Measurements from ENCODE around the gene MGAT4B.
"Not testable (repeated sequence)": the region's sequence is repeated elsewhere in the genome, so short reads cannot be mapped to it uniquely, and the experiment has no call there.

MGAT4B gene

GRCh38 chr5:179794171-179794570 is 12.5 kb downstream of the MGAT4B start:
- no peak for DNase-seq

GRCh38 chr5:179793468-179794139 is 13.1 kb downstream of the MGAT4B start, which contains the start of gene LTC4S:
LTC4S (plus strand) TSS chr5:179793986; CDS start chr5:179794081, 95 bp downstream.
- DNase-seq: no peak

DNA sequence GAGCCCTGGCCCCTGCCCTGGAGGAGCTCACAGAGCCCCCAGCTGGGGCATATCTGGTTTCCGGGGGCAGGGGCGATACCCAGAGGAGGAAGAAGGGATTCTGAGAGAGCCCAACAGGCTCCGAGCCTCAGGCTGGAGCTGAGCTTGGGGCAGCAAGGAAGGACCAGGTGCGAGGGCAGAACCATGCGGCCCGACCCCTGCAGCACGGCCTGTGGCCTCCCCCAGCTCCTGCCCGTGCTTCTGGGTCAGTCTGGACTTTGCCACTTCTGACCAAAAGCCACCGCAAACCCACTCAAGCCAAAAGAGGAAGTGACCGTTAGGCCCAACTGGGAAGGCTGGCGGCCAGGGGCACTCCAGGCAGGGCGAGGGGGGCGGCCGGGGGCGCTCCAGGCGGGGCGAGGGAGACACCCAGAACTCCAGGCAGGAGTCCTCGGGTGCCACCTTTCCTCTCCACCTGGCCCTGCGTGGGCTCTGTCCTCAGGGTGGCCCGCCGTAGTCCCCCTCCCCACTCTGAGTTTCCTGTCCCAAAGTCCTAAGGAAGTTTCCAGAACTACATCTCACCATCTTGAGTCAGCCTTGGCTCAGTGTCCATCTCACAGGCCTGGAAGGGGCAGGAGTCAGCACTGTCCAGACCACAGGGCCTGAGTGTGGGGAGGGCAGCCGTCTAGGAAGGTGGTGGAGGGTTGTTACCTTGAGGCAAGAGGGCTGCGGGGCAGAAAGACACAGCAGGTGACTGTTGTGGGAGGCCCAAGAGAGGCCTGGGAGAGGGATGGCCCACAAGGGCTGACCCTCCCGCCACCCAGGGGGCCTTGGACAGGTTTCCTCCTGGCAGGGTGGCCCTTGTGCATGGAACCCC is 13.8 kb downstream of the MGAT4B start:
- DNase-seq: no peak

DNA sequence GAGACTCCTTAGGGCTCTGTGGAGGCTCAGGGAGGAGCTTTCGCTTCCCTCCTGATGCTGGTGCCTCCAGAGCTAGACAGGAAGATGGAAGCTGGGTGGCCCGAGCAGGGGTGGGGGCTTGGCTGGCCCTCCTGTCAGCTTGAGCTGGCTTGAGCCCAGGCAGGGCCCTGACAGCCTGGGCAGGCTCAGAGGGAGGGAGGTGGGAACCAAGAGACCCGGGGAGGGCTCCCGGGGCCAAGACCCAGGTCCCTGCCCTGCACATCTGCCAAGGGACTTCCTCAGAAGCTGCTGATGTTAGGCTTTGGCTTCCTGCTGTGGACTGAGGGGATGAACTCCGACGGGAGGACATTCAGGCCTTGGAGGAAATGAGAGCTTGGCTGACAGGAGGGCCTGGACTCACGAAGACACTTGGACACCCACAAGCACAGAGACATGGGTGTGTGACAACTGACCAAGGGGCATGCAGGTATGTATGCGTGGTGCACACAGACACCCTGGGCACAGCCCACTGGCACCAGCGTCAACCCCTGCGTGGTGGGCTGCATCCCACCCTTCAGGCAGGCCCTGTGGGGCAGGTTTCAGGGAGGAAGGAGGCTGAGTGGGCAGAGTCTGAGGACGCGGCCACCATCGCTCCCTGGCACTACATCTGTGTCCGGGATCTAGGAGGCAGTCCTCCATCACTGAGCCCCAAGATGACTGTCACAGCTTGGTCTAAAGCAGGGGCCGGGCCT is 14.6 kb downstream of the MGAT4B start:
- no peak for DNase-seq

- not testable (repeated sequence) for DNase-seq
Observed at GRCh38 chr5:179789278-179789677, 17.4 kb downstream of the MGAT4B start.

- no peak for DNase-seq
Observed at GRCh38 chr5:179788193-179788854, 18.3 kb downstream of the MGAT4B start.

DNA sequence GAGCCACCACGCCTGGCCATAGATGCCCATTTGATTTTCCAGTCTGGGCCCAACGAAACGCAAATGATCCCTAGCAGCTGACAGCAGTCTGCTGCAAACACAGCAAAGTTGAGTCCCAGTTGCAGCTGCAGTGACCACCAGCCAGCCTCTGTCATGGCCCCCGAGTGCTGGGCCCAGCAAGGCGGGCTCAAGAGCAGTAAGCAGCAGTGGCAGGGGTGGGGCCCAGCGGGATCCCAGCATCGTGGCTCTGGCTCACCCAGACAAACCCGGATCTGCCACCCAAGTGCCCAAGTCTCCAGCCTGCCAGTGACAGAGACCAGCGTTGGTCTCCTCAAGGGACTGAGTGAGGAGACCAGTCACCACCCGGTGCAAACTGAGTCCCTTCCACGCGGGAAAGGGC is 19.8 kb downstream of the MGAT4B start:
- DNase-seq: no peak

DNA sequence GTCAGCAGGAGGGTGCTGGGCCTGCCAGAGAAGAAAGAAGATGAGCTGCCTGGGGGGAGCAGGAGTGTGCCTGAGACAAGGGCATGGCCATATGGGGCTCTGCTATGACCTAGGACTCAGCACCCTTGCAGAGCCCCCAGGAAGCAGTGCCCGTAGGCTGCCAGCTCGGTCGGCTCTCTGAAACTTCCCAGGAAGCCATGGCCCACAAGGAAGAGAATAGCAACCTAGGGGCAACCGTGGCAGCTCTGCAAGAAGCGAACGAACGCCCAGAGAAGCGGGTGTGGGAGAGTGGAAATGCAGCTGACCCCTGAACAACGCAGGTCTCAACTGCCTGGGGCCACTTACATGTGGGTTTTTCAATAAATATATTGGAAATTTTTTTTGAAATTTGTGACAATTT is 23.5 kb downstream of the MGAT4B start:
- no peak for DNase-seq

DNA sequence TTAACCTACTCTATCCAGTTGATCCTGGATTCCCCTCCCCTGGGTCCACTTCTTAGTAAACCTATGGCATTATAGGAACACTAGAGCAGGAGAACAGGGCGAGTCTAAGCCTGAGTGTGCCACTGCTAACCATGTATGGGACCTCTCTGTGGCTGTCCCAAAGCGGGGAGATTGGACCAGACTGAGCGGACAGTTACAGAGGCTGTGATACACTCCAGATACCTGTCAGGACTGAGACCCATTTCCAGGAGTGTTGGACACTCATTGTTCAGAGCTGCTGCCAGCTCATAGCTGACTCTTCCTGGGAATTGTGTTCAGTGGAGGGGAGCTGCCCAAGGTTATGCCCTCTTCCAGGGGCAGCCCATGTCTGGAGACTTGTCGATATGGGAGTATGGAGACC is 24.8 kb downstream of the MGAT4B start:
- DNase-seq: no peak

GRCh38 chr5:179780362-179780761 is 26.3 kb downstream of the MGAT4B start:
- DNase-seq: no peak

DNA sequence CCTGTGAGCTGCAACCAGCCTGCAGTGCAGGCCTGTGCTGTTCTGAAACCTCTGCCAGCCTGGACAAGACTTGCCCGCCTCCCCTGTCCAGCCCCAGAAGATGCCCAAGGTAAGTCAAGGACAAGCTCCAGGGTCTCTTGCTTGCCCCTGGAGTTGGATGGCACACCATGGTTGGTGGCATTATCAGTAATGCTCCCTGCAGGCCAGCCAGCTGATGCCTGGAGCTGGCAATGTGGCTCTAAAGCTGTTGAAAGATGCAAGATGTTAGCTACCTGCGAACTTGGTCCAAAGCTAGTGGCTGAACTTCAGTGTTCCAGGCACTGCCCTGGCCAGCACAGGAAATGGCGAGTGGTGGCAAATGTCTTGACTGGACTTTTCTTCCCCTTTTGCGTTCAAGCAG is 26.8 kb downstream of the MGAT4B start:
- DNase-seq: no peak

- no peak for DNase-seq
Observed at GRCh38 chr5:179778591-179778990, 28.1 kb downstream of the MGAT4B start.

DNA sequence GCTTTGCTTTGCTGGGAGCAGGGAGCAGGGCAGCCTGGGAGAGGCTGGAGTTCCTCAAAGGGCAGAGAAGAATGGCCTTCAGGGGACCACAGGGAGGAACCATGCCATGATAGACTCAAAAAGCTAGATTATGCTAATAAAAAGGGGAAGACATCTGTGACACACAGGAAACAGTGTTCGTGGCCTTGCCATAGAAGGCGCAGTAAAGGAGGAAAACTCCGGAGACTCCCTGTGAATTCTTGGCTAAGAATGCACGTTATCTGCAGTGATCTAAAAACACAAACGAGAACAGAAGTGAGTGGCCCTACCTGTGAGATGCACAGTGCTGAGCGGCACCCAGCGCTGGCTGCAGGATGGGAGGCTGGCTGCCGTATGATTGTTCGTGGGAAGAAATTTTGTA is 28.8 kb downstream of the MGAT4B start:
- no peak for DNase-seq

GRCh38 chr5:179777456-179777855 is 29.2 kb downstream of the MGAT4B start:
- DNase-seq: no peak

DNA sequence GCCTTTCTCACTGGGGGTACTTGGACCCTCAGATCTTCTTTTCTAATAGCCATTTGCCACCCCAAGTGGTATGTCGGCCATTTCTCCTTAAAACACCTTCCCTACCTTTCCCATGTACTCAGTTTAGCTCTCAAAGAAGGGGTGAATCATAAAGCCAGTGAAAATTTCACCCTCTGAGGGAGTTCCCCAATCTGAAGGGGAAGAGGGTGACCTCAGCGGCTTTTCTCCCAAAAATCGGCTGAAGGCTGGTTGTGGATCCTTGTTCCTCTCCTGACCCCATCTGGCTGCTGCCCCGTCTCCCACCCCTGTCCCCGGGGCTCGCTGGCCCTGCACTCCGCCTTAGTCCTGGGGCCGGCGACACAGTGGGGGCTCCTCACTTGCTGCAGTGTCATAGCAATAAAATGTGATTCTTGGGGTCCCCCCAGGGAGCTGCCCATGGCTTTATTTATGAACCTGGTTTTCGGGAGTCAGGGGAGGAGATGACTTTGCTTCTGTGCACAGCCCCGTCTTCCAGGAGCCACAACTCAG is 30.2 kb downstream of the MGAT4B start:
- no peak for DNase-seq

GRCh38 chr5:179774442-179774841 is 32.2 kb downstream of the MGAT4B start:
- no peak for DNase-seq

DNA sequence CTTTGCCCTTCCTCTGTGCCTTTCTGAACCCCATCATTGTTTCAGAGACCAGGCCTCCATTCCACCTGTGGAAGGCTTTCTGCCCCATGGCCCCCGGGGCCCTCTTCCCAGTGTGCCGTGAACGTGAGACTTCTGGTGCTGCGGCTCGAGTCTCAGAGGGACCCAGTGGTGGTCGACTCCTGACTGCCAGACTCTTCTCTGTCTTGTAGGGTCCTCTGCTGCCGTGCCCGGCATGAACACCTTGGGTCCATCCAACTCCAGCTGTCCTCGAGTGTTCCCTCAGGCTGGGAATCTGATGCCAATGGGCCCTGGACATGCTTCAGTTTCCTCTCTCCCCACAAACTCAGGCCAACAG is 33.0 kb downstream of the MGAT4B start:
- no peak for DNase-seq

DNA sequence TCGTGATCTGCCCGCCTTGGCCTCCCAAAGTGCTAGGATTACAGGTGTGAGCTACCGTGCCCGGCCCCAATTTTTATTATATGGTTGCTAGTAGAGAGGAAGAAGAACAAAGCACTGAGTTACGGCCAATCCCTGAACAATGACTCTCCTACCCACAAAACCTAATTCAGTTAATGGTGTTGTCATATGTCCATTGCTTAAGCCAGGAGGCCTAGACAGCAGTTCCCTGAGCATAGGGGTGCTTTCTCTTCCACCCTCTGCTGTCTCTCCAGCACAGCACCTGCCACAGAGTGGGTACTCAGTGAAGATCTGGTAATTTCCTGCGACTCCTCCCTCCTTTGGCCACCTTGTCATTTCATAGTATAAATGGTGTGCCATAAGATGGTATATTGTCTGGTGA is 34.3 kb downstream of the MGAT4B start:
- no peak for DNase-seq

- no peak for DNase-seq
Observed at GRCh38 chr5:179771311-179771895, 35.3 kb downstream of the MGAT4B start.

DNA sequence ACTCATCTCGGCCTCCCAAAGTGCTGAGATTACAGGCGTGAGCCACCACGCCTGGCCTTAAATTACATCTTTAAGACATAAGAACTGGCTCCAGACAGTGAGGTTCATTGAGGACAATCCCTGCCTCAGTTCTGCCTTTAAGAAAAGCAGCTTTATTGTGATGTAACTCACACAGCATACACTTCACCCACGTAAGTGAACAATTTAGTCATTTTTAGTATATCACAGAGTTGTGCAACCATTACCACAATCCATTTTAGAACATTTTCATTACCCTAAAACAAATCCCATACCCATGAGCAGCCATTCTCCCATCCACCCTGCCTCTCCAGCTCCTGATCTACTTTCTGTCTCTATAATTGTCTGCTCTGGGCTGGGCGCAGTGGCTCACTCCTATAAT is 36.9 kb downstream of the MGAT4B start:
- no peak for DNase-seq

GRCh38 chr5:179769271-179769670 is 37.4 kb downstream of the MGAT4B start:
- no peak for DNase-seq

DNA sequence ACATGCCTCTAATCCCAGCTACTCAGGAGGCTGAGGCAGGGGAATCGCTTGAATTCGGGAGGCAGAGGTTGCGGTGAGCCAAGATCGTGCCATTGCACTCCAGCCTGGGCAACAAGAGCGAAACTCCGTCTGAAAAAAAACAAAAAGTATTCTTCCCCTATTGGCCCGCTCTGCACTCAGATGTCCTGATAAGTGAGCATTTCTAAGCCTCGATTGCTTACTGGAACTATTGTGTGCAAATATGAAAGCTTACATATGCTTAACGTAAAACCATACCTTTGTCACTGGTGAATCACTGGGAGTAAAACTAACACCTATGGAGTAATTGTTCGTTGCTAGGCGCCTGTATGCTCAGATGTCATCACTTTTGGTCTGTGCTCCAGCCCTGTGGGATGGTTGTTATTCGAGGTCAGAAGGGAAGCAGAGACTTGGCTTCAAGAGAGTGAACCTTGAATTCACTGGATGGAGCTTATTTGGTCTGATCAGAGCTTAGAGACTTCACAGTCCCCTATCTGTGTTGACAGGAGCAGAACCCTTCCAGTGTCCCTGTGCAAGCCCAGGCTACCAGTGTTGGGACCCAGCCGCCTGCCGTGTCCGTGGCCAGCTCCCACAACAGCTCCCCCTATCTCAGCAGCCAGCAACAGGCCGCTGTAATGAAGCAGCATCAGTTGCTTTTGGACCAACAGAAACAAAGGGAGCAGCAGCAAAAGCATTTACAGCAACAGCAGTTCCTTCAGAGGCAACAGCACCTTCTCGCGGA is 38.2 kb downstream of the MGAT4B start:
- DNase-seq: no peak

Data from NCI-H524 treated with DMSO at 0.1 percent for 48 hours (cell line).